D721Med (cell line): ENCODE measurements around the gene GREM2.

Experiments used
- DNase-seq: peaks from one replicate; pipeline ENCODE4 v3.0.0; 2011; ENCODE audit warnings: low spot score; ENCODE audit not compliant: insufficient read length
- FAIRE-seq: peaks from 2 replicates; lab custom pipeline; 2011; peaks lifted over from hg19 to GRCh38; lab: Jason Lieb, UNC
- TF ChIP-seq, protein P1 (sequence below): IDR thresholded peaks from 2 replicates; pipeline ENCODE4 v1.5.1; 2012; ENCODE audit warnings: mild to moderate bottlenecking, control low read depth; ENCODE audit not compliant: insufficient read depth; ENCODE audit errors: missing control alignments

GREM2 gene

DNA sequence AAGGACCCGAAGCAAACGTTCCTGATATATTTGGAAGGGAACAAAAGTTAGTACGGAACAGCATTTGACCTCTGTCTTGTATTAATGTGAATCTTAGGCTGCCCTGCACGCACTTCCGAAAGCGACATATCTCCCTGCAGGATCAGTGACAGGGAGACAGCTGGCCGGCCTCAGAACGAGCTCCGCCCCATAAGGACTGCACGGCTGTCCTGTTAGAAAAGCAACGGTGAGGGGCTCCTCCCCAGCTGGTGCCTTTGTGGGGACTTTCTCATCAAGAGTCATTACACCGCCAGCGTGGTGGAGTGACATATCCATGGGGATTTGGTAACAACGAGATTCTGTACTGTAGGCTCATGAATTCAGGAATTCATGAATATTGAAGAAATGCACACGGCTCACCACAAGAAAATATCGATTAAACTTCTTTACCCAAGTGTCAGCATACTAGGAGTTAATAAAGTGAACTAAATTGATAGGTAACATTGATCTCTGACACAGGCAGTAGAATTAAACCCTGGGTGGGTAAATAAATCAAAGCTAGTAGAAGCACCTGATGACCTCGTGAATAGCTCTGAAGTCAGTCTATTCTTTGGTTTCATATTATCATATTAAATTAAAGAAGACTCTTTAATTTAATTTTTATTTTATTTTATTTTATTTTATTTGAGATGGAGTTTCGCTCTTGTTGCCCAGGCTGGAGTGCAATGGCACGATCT lies 8.1 kb upstream of the GREM2 start:
- TF ChIP-seq, protein P1, sequence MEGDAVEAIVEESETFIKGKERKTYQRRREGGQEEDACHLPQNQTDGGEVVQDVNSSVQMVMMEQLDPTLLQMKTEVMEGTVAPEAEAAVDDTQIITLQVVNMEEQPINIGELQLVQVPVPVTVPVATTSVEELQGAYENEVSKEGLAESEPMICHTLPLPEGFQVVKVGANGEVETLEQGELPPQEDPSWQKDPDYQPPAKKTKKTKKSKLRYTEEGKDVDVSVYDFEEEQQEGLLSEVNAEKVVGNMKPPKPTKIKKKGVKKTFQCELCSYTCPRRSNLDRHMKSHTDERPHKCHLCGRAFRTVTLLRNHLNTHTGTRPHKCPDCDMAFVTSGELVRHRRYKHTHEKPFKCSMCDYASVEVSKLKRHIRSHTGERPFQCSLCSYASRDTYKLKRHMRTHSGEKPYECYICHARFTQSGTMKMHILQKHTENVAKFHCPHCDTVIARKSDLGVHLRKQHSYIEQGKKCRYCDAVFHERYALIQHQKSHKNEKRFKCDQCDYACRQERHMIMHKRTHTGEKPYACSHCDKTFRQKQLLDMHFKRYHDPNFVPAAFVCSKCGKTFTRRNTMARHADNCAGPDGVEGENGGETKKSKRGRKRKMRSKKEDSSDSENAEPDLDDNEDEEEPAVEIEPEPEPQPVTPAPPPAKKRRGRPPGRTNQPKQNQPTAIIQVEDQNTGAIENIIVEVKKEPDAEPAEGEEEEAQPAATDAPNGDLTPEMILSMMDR, result no peak
- no peak for FAIRE-seq
- no peak for DNase-seq

DNA sequence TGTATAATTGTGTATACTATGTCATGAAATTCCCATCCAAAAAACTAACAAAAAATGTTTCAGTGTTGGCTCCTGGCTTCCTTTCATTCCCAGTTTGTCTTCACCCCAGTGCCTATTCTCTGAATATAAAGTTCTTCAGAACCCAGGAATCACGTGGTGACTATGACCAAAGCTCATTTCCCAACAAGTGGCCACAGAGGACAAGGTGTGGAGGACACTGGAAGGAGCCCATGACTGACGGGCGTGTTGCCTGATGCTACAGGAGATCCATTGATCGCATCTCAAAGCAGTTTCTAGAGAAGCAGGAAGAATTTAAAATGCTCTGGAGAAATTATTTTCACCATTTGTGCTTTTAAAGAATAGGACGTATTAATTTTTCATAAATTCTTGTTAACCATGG lies 7.4 kb upstream of the GREM2 start:
- TF ChIP-seq, protein P1, result no peak
- FAIRE-seq, result no peak
- no peak for DNase-seq

DNA sequence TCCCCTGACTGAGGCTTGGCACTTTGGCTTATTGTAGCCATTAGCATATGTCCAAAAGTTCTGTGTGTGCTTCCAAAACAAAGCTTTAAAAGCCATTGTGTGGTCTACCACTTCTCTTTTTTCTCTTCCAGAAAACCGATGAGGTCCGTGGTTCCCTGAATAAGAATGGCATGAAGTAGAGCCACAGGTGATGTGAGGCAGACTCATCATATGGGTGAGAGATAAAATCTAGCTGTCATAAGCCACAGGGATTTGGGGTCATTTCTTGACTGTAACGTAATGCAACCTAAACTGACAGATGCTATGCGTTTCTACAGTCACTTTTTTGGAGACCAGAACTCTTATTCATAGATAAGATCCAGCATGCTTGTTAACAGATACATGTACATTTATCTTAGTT lies 7.0 kb upstream of the GREM2 start:
- TF ChIP-seq, protein P1, result no peak
- DNase-seq, result no peak
- peak; percentile 77 for FAIRE-seq

DNA sequence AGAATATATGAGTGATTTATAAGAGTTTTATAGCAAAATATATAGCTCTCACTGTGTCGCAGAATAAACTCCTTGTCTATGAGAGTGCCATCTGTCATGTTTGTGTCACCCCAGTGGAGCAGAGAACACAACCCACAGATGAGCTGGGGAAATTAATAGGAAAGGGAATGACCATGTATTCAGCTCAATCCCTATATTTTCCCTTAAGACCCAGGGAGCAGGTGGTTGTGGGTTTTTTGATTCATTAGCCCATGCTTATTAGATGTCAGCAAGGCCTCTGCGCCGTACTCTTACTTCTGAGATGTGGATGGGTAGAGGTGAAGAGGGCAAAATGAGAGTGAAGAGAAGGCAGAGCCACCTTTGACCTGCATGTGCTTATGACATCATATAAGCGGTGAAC lies 4.1 kb upstream of the GREM2 start:
- peak; percentile 16 for FAIRE-seq
- no peak for DNase-seq
- TF ChIP-seq, protein P1, result no peak

DNA sequence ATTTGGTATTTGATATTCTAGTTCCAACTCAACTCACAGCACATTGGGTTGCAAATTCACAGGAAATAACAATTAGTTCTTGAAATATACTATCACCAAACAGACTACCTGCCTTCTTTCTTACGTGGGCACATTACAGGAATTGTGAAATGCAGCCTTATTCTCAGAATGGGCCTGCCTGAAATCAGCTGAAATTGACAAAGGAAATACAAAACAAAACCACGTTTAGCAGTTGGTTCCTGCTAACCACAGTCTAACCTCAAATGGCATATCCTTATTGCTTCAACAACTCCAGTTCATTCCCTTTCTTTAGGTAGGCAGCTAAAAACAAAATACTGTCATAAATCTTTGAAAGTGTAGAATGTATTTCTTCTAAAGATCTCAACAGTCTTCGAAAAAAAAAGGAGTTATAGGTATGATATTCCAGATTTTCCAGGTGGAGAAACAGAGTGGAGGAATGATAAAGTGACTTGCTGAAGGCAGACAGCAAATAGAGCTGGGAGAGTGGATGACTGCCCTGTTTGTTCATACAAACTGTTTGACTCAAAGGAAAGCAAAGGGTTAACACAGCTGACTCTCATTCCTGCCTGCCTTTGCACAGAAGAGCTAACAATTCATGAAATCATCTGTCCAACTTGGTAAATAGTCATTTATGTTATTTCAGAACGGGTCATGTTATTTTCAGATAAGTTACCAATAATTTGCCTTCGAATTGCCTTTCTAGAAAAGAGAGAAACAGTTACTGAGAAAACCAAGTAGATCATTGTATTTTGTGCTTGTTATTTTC lies 1.6 kb upstream of the GREM2 start:
- FAIRE-seq (peak; percentile 93), DNase-seq (no peak)
- TF ChIP-seq, protein P1, result no peak

DNA sequence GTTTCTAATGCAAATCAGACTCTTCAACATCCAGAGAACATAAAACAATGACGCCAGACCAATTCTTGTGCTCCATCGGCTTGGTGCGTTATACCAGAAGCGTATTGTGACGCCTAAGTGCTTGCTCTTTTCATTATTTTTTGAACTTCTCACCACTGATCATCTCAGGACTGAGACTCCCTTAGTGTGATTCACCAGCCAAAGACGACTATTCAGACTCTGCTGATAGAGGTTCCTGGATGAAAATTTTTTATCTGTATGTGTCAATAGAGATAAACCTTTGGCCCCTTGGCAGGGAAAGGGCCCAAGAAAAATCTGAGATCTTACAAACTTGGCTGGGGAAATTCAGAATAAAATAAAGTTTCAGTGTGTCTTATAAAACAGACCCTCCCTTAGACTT lies 856 bp upstream of the GREM2 start:
- peak; percentile 48 for FAIRE-seq
- no peak for DNase-seq

More for the DNA sequence above, 856 bp upstream of the GREM2 start:
- TF ChIP-seq, protein P1, result no peak
